HG02973 (cell line): ENCODE results near the gene UNC13B.
"Not testable (repeated sequence)": the region's sequence is repeated elsewhere in the genome, so short reads cannot be mapped to it uniquely, and the experiment has no call there.

Experiments used
- ATAC-seq: cut with Tn5 transposase; IDR thresholded peaks from one replicate; pipeline ENCODE4 v1.9.1; 2021; ENCODE audit warnings: moderate library complexity; ENCODE audit not compliant: unreplicated experiment

The UNC13B gene

DNA sequence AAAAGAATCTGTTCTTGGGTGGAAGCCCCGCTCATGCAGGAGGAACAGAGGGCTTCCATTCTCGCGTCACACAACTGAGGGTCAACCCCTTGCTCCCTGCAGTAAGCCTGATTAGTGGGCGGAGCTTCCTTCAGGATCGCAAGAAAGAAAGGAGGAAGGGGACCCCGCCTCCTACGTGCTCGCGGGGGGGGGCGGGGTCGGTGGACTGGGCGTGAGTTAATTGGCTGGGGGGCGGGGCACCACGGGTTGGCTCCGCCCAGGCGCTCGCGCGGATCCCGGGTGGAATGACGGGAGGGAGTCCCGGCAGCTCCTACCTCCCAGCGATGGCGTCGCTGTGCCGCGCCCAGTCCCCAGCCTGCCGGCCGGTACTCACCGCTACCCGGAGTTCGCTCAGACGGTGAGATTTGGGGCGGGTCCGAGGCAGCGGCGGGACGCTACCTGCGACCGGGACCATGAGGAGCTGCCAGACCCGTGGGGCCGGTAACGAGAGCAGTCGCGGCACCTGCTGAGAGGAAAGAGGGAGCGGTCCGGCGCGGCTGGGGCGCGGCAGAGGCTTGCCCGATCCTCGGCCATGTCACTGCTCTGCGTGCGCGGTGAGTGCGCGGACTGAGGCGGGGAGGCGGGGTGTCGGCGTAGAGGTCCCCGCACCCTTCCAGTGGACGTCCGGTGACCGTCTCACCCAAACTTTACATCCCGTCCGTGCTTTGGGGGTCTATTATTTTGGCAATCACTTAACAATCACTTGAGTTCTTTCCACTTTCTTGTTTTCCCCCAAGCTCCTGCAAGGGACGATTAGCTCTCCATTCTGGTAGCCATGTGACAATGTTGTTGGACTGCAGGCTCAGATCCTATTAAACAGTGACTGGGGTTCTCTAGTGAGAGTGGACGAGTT is at the start of gene UNC13B:
TSS of gene UNC13B (plus strand) at position 297 of the 892 bp plus-strand sequence. CDS start at position 572, 275 bp downstream.
- ATAC-seq, result peak; percentile 55

DNA sequence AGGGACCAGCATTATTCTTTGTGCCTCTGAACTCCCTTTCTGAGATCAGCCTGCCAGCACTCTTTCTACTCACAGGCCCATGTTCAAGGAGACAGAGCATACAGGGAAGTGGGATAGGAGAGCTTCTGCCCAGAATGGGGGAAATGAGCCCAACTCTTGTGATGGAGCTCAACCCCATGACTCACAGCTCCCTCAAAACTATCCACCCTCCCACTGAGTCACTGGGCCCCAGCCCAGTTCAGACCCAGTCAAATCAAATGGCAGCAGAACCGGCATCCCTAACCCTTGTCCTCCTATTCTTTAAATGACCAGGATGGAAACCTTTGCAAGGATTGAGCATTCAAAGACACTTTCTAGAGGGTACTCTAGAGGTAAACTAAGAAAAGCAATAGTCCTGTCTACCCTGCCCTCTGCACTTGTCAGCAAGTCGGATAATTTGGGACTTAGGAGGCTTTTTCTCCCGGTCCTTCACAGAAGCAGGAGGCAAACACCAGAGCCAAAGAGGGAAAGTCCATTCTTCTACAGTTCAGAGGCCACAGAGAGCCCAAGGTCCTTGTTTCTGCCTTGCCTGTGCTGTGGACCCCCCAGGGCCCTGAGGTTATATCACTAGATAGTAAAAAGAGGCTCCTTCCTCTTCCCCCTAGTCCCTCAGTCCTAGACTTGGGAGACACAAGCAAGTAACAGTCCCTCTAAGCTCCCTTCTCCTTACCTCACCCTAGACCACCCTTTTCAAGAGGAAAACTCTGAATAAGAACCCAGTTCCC is 49.4 kb upstream of the UNC13B start:
- no peak for ATAC-seq

DNA sequence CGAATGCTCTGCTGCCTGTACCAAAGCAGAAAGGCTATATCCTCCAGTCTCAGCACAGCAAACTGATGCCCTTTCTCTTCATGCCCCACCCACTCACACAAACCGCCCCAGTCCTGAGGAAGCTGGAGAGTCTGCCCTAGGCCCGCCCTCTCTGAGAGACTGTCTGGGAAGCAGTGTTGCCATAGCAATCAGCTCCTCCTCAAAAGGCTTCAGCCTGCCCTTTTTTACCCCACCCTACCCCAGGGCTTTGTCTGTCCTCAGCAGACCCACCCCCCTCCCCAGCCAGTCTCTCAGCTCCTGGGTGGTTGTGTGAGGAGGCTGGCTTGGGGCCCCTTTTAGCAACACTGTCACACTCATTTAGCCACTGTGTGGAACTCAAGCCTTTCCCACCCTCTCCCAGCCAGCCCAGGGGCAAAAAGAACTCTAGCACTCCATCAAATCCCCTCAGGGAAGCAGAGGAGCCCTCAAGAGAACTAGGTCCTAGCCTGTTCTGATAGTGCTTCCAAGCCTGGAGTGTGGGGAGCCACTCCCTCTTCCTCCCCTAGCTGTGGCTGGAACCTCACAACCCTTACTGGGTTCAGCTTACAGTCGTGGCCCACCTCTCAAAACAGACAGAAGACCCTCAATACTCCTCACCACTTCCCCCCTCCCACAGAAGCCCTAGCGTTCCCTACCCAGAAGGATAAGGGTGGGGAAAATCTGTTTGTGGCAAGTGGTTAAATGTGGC is 47.5 kb upstream of the UNC13B start:
- no peak for ATAC-seq

DNA sequence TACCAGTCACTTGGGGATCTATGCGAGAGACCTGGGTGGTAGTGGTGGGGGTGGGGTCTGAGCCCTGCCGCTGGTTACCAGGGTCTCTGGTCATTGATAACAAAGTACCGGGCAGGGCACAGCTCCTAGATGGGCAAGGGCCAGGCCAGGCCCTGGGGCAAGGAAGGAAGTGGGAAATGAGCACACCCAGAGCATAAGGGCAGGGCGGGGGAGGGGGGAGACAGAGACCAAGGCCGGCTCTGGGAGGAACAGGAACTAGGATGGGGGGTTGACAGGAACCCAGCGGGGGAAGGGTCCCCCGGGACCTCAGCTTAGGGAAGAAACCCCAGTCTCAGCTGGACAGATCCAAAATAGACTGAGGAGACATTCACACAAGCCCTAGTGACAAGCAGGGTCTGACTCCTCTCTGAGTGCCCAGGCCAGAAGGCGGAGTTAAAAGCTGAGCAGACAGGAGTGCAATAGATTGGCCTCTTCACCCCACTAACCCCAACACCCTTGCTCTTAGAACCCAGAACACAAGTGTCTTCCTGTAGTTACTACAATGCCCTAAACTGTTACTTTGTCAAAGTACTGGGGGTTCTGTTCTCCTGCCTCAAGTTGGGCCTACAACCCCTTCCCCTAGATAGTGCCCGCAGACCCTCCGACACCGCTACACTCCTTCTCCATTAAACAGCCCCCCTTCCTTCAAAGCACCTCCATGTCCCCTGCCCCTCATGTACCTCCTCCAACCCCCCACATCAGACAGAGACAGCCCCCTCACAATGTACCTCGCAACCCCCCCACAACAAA is 46.8 kb upstream of the UNC13B start:
- ATAC-seq, result no peak

DNA sequence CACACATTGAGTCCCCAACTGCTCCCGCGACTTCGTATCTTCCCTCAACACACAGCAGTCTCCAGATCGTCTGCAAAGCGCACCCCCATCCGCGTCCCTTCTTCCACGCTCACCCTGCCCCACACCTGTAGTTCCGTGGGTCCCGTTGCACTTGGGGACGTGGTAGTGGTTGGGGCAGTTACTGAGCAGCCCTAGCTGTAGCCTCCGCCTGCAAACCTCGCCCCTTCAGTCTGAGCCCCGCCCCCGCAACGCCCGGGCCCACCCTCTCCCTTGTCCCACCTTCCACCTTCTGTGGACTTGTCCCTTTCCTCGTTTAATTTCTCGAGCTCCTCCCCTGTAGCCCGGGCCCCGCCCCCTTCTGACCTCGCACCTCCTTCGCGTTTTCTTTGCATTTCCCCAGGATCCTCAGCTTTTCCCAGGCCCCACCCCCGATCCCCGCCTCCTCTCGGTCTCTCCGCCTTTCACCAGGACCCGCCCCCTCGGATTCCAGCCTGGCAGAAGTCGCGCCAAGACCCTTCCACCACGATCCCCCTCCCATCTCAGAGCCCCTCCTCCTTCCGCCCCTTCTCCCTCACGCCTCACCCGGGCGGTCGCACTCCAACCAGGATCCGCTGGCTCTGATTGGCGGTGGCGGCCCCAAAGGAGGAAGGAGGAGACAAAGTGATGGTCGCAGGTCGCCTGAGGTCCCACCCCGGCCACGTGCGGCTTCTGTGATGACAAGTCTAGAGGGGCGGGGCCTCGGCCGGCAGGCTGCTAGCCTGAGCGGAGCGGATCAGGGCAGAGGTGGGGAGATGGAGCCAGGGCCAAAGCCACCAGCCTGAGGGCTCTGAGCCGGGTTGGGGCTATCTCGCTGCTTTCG is 45.9 kb upstream of the UNC13B start, which contains the start of gene ATOSB:
TSS of gene ATOSB (minus strand) at position 183 of the 859 bp plus-strand sequence. CDS start 7,588 bp downstream, outside the sequence.
- ATAC-seq, result peak; percentile 48

GRCh38 chr9:35116539-35116897 is 45.3 kb upstream of the UNC13B start:
- no peak for ATAC-seq

DNA sequence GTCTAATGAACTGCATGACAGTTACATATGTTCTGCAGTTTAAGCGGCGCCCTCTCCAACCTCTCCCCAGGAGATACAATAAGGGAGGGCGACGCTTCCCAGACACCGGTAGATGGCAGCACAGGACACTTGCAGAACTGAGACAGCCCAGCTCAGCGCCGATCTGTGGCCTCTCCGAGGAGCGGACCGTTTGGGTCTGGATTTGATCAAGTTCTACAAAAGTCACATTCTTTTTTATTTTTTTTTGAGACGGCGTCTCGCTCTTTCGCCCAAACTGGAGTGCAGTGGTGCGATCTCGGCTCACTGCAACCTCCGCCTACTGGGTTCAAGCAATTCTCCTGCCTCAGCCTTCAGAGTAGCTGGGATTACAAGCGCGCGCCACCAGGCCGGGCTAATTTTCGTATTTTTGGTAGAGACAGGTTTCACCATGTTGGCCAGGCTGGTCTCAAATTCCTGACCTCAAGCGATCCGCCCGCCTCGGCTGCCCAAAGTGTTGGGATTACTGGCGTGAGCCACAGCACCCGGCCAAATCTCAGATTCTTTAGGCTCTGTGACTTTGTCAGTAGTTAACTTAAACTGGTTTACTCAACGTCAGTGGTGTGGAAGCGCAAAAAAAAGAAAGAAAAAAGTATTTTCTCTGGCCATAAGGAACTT is 44.8 kb upstream of the UNC13B start:
- peak; percentile 39 for ATAC-seq

- ATAC-seq, result no peak
Observed at GRCh38 chr9:35134920-35135319, 26.9 kb upstream of the UNC13B start.

DNA sequence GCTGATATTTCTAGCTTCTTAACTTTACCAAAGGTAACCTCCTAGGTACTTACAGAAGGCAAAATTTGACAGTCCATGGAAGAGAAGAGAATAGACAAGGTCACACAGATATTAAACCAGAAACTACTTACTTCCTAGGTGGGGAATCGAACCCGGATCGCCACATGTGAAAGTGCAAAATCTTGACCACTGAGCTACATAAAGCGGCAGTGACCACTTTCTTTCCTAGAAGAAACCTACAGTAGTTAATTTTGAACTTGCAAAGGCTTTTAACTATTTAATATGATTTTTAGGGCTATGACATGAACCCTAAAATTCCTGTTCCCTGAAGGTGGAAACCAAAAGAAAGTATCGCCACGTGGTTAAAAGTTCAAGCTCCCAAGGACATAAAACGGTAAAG is 25.8 kb upstream of the UNC13B start:
- no peak for ATAC-seq

GRCh38 chr9:35136866-35137265 is 24.9 kb upstream of the UNC13B start:
- ATAC-seq, result no peak

GRCh38 chr9:35140093-35140492 is 21.7 kb upstream of the UNC13B start:
- ATAC-seq, result no peak

- ATAC-seq, result no peak
Observed at GRCh38 chr9:35142037-35142436, 19.8 kb upstream of the UNC13B start.

DNA sequence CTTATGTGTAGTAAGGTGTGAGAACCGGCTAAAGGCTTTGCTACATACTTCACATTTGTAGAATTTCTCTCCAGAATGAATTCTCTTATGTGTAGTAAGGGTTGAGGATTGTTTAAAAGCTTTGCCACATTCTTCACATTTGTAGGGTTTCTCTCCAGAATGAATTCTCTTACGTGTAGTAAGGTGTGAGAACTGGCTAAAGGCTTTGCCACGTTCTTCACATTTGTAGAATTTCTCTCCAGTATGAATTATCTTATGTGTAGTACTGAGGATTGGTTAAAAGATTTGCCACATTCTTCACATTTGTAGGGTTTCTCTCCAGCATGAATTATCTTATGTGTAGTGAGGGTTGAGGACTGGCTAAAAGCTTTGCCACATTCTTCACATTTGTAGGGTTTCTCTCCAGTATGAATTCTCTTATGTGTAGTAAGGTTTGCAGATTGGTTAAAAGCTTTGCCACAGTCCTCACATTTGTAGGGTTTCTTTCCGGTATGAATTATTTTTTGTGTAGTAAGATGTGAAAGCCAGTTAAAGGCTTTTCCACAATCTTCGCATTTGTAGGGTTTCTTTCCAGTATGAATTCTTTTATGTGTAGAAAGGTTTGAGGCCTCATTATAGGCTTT is 13.8 kb upstream of the UNC13B start:
- not testable (repeated sequence) for ATAC-seq

GRCh38 chr9:35152926-35153325 is 8.9 kb upstream of the UNC13B start:
- no peak for ATAC-seq

- ATAC-seq, result no peak
Observed at GRCh38 chr9:35156781-35157180, 5.0 kb upstream of the UNC13B start.

DNA sequence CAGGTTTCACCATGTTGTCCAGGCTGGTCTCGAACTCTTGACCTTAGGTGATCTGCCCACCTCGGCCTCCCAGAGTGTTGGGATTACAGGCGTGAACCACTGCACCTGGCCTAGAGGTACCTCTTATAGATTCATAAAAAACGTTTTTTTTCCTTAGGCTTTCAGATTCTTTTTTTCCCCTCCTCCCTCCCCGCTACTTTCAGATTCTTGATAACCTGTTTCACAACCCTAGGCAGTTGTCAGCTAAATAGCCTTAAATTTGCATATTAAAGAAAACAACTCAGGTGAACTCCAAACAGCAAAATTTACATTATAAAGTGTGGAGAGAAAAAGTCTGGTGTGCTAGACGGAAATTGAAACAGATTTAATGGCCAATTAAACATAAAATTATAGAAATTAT is 4.0 kb upstream of the UNC13B start:
- ATAC-seq, result not testable (repeated sequence)

DNA sequence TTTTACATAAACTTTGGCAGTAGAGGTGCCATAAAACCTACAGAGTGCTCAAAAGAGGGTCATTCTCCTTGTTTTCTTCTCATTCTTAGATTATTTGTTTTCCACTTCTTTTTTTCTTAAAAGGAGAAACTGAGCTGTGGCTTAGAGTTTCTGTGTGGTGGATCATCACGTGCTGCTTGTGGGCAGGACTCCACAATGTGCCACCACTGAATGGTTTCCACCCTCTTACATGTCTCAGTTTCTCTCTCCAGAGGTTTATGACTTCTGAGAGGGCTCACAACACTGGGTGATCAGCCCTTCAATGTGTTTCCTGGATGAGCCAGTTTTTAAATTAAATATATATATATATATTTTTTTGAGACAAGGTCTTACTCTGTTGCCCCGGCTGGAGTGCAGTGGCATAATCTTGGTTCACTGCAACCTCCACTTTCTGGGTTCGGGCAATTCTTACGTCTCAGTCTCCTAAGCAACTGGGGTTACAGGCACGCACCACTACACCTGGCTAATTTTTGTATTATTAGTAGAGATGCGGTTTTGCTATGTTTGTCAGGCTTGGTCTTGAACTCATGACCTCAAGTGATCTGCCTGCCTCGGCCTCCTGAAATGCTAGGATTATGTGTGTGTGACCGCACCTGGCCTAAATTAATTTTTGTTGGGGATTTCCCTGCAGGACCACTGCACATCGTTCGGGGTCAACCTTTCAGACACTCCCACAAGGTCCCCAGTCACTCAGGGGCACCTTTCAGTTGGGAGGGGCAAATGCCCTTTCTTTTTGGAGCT is 3.1 kb upstream of the UNC13B start:
- ATAC-seq, result no peak
